ENCODE data around the gene GNAI1. TPM values are rescaled to one million over a fixed set of nuclear protein-coding genes. Genes with fewer than 3 reads are reported as not detected.

The GNAI1 gene
- polyA plus RNA-seq, 1 donor: 29.6 TPM

DNA sequence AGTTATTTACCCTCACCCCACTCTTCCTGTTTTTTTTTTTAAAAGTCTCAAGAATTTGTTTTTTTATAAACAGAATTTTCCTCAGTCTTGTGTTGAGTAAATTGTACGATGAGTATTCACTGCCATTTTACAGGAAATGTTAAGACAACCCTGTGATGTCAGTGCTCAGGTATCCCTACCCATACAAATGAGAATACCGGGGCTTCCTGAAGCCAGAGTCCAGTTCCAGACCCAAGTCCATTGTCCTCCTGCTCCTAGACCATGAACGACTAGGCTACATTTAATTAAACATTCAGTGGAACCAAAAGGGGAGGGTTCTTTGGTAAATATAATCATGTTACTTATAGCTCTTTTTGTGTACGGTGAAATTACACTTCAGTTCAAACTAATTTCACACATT is 79.2 kb downstream of the GNAI1 start:
- no peak for DNase-seq (ENCODE audit: low read depth)

DNA sequence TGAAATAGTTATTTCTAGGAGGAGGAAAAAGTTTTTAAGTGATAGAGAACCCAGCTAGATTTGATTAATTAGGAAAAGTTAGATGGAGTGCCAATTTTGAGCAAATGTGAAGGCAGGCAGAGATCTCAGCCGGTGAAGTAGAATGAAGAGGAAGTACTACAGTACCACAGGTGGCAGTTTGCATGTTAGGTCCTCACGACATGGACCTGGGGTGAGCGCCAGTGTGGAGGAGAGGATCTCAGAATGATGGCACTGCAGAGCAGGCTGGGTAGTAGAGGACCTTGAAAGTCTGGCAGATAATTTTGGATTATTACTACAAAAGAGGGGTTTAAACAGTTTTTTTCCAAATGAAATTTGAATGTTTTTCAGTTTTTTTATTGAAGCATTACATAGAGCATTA is 81.1 kb downstream of the GNAI1 start:
- no peak for DNase-seq (ENCODE audit: low read depth)

DNA sequence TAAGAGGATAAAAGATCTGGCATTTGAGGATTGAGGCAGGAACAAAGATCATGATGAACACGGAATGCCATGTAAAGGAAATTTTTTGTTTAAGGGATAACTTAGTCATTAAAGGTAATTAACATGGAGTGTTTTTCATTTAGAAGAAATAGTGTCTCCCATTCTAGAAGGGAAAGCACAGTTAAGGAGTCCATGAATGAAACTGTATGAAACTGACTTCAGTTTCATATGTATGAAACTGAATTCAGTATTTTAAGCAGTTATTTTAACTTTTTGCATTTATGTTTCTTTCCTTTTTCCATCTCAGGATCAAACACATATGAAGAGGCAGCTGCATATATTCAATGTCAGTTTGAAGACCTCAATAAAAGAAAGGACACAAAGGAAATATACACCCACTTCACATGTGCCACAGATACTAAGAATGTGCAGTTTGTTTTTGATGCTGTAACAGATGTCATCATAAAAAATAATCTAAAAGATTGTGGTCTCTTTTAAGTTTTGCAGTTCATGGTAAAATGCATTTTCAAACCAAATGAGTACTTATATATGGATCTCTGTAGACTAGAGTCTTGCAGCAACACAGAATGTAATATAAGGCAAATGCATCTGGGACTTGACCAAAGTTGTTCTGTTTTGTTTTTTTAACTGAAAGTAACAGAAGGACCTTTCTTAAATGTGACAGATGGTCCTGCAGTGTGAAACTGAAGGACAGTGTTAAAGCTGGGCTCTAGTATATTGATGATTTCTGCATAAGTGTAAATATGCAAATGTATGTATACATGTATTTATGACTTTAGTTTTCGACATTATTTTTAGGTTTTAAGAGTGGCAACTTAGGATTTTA is 82.6 kb downstream of the GNAI1 start:
- no peak for DNase-seq (ENCODE audit: low read depth)

- DNase-seq (ENCODE audit: low read depth): no peak
Observed at GRCh38 chr7:80218723-80219122, 84.1 kb downstream of the GNAI1 start.

GRCh38 chr7:80220022-80220634 is 85.5 kb downstream of the GNAI1 start:
- no peak for DNase-seq (ENCODE audit: low read depth)

GRCh38 chr7:80224415-80224814 is 89.8 kb downstream of the GNAI1 start:
- no peak for DNase-seq (ENCODE audit: low read depth)

GRCh38 chr7:80225361-80225760 is 90.7 kb downstream of the GNAI1 start:
- no peak for DNase-seq (ENCODE audit: low read depth)

DNA sequence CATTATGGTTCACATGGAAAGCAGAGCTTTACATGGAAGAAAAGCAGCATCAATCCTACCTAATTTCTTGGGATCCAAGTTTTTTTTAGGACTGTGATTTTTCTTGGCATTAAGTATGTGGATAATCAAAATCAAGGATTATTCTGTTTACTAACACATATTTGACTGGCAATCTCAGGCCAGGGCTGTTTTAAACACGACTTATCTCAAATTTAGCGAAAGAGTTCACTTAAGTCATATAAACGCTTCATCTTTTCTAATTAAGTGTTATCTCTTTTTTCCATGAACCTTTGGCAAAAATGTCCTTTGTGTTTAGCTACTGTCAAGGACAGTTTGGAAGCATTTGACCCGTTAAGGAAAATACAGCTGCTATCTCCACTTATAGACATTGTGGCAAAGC is 92.0 kb downstream of the GNAI1 start:
- no peak for DNase-seq (ENCODE audit: low read depth)

- DNase-seq (ENCODE audit: low read depth): no peak
Observed at GRCh38 chr7:80230327-80230726, 95.7 kb downstream of the GNAI1 start.

DNA sequence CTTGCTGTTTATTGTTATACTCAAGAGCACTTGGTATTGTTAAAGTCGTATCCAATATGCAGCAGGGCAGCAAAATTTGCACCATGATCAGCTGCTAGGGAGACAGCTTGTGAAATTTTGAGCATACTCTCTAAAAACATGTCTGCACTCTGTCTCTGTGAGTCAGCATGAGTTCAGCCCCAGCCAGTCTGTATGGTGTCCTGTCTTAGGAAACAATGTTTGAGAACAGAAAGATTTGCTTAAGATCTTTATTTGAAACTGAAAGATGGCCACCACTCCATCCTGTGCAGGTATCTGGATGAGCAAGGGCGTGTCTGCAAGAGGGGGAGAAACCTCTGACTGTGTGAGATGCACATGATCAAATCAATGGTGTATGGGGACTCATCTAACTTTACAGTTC is 97.1 kb downstream of the GNAI1 start:
- DNase-seq (ENCODE audit: low read depth): no peak

GRCh38 chr7:80232979-80233724 is 98.5 kb downstream of the GNAI1 start:
- no peak for DNase-seq (ENCODE audit: low read depth)

DNA sequence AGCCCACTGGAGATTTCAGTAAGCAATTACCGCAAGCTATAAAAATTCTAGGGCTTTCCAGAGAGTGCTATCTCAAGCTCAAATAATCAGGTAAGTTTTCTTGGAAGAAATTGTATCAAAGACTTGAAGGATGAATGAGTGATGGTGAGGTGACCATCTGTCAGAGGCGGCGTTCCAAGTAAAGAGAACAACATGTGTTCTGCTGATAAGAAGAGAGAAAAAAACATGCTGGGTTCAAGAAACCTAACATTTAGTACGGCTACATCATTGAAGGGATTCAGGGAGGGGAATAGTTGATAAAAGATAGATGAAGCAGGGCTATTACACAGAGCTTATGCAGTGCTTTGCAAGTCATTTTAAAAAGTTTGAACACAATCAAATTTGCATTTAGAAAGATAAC is 100.7 kb downstream of the GNAI1 start:
- DNase-seq (ENCODE audit: low read depth): no peak

DNA sequence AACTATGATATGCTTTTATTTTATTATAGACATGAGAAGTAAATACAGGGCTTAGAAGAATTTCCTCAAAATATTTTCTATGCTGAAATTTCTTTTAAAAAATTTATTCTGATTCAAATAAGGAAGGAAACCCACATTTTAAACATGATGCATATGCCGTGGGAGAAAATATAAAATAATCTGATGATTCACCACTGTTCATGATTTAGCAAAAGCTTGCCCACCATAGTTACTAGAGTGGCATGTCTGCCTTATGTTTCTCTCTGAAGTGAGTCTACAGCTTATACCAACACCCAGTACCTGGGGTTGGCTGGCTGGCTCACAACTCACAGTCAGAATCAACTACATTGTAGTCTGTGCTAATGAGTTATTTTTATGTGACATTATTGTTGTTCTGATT is 102.0 kb downstream of the GNAI1 start:
- no peak for DNase-seq (ENCODE audit: low read depth)

- no peak for DNase-seq (ENCODE audit: low read depth)
Observed at GRCh38 chr7:80240265-80241025, 105.8 kb downstream of the GNAI1 start.

- no peak for DNase-seq (ENCODE audit: low read depth)
Observed at GRCh38 chr7:80241671-80242070, 107.0 kb downstream of the GNAI1 start.

GRCh38 chr7:80243425-80243824 is 108.8 kb downstream of the GNAI1 start:
- no peak for DNase-seq (ENCODE audit: low read depth)

DNA sequence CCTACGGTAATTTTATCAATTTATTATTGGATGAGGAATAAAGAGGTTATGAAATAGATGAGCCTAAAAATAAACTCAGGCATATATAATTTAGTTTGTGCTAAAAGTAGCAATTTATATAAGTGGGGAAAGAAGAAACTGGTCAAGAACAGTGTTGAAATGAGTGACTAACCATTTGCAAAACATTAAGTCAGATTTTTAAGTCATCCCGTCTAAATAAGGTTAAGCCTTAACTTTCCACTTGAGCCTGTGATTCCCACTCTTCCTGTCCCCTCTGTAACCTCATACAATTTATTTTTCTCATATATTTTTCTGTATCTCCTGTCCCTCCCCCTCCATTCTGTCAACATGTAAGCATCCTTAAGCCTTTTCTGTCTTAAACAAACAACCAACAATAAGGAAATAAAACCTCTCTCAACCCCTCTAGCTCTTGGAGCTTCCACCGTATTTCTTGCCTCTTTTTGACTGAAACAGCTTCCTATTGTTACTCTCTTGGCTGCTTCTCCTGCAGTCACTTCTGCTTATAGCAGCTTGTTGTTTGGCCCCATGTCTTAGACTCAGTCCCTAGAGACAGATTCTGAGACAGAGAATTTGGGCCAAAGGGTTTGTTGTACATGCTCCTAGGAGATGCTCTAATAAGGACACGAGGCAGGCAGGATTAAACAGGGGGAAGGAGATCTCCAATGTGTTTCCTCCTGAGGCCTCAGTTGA is 109.7 kb downstream of the GNAI1 start:
- peak; percentile 63 for DNase-seq (ENCODE audit: low read depth)

GRCh38 chr7:80247144-80247543 is 112.5 kb downstream of the GNAI1 start:
- DNase-seq (ENCODE audit: low read depth): no peak

DNA sequence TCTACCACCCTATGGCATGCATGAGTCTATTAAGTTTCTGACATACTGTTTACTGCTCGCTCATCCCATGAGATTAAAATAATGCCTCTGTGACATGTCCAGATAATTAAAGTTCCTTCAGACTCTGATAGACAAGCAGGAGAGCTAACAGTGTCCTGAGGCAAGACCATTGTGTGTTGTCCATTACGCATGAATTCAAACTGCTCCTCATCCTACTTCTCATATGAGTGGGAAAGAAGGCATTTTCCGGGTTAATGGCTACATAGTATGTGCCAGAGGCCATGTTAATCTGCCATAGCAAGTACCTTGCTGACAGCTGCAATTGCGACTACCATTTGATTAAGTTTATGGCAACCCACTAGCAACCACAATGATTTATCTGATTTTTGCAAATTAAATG is 113.3 kb downstream of the GNAI1 start:
- DNase-seq (ENCODE audit: low read depth): no peak

DNA sequence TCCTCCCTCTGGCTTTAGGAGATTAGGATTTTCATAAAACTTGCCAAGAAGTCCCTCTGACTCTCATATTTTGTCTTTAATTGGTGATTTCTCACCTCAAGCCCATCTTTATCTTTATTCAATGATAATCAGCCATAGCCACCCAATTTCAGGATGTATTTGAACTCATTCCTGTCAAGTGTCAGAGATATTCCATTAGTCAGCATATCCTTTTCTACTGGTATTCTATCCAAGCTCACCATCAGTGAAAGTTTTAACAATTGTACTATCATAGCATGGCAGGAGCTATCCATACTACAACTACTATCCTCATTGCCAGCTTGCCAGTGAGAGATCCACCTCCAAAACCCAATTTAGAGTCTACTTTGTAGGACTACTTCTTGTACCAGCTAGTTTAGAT is 114.6 kb downstream of the GNAI1 start:
- DNase-seq (ENCODE audit: low read depth): no peak

GRCh38 chr7:80249619-80250295 is 115.1 kb downstream of the GNAI1 start:
- no peak for DNase-seq (ENCODE audit: low read depth)
